Amniotic stem cell (primary cell): ENCODE data around the gene HPCAL1.

ENCODE experiments used
- DNase-seq: peaks from one replicate; lab custom pipeline; 2025; lab: John Stamatoyannopoulos, UW

Gene HPCAL1

GRCh38 chr2:10370895-10371294 is 68.2 kb downstream of the HPCAL1 start:
- DNase-seq = no peak

GRCh38 chr2:10371441-10372196 is 68.9 kb downstream of the HPCAL1 start:
- DNase-seq = no peak

GRCh38 chr2:10372203-10372861 is 69.6 kb downstream of the HPCAL1 start:
- no peak for DNase-seq

- DNase-seq = no peak
Measured at GRCh38 chr2:10372862-10373240, 70.1 kb downstream of the HPCAL1 start.

- no peak for DNase-seq
Measured at GRCh38 chr2:10373931-10374330, 71.2 kb downstream of the HPCAL1 start.

- no peak for DNase-seq
Measured at GRCh38 chr2:10374362-10374943, 71.7 kb downstream of the HPCAL1 start.

- no peak for DNase-seq
Measured at GRCh38 chr2:10375570-10376281, 73.0 kb downstream of the HPCAL1 start.

GRCh38 chr2:10377052-10377746 is 74.5 kb downstream of the HPCAL1 start:
- DNase-seq = no peak

- DNase-seq = no peak
Measured at GRCh38 chr2:10377747-10378085, 75.0 kb downstream of the HPCAL1 start.

- no peak for DNase-seq
Measured at GRCh38 chr2:10378189-10378588, 75.5 kb downstream of the HPCAL1 start.

GRCh38 chr2:10380048-10380926 is 77.6 kb downstream of the HPCAL1 start:
- DNase-seq = no peak

GRCh38 chr2:10381997-10382353 is 79.3 kb downstream of the HPCAL1 start:
- no peak for DNase-seq

GRCh38 chr2:10382354-10383061 is 79.8 kb downstream of the HPCAL1 start:
- DNase-seq = no peak

GRCh38 chr2:10383960-10384734 is 81.4 kb downstream of the HPCAL1 start:
- no peak for DNase-seq

GRCh38 chr2:10385501-10385900 is 82.8 kb downstream of the HPCAL1 start:
- DNase-seq = no peak

GRCh38 chr2:10385933-10386773 is 83.4 kb downstream of the HPCAL1 start:
- peak; percentile 30 for DNase-seq

GRCh38 chr2:10387033-10387432 is 84.3 kb downstream of the HPCAL1 start:
- no peak for DNase-seq

- DNase-seq = no peak
Measured at GRCh38 chr2:10388954-10389560, 86.4 kb downstream of the HPCAL1 start.
